Stimulated activated CD4-positive, alpha-beta T cell treated with anti-CD3 and anti-CD28 coated beads, Interleukin-15, amount 100 ng/mL, for 24 hours (primary cell): ENCODE measurements around the gene SIRT5.

Experiments used
- DNase-seq: peaks from one replicate; pipeline ENCODE4 v3.0.0-alpha.2; 2020

SIRT5 gene

DNA sequence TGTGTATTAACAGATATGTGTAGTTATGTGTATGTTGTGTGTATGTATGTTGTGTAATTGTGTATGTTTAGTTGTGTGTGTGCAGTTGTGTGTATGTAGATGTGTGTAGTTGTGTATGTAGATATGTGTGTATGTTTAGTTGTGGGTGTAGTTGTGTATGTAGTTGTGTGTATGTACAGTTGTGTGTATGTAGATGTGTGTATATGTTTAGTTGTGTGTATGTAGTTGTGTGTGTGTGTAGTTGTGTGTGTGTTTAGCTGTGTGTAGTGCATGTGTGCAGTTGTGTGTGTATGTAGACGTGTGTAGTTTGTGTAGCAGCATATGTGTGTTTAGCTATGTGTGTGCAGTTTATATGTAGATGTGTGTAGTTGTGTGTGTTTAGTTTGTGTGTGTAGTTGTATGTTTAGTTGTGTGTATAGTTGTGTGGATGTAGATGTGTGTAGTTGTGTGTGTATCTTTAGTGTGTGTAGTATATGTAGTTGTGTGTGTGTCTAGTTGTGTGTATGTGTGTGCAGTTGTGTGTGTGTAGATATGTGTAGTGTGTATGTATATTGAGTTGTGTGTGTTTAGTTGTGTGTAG lies 16.3 kb downstream of the SIRT5 start:
- no peak for DNase-seq

DNA sequence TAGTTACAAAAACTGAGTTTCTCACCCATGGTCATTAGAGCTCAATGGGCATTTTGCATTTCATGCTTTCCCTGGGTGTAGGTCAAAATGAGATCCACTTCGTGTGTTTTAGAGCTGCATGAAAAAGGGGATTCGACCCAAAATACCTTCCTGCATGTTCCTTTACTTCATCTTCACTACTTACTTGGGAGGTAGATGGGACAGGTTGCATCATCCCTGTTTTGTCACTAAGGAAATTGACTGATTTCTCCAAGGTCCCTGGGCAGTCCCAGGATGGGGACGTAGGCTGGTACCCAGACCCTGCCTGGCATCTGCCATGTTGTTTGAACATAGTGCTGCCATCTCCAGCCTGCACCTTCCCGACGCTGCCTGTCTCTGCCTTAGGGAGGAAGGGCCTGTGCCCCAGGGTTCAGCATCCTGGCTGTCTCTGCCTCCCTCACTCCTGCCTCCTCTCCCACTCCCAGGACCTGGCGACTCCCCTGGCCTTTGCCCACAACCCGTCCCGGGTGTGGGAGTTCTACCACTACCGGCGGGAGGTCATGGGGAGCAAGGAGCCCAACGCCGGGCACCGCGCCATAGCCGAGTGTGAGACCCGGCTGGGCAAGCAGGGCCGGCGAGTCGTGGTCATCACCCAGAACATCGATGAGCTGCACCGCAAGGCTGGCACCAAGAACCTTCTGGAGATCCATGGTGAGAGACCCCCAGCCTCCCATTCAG lies 17.0 kb downstream of the SIRT5 start:
- no peak for DNase-seq

DNA sequence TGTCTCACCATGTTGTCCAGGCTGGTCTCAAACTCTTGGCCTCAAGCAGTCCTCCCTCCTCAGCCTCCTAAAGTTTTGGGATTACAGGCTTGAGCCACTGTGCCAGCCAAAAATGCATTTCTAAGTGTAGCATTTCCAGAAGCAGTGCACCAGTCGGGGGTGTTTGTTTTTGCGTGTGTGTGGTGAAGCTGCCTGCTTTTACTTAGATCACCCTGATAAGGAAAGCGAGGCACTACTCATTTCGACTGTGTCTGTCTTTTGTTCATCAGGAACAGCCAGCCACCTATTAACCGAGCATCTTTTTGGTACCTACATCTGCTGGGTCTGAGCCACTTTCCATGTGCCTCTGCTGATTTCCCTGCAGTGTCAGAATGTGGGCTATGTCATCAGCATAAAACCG lies 18.7 kb downstream of the SIRT5 start:
- DNase-seq, result no peak

DNA sequence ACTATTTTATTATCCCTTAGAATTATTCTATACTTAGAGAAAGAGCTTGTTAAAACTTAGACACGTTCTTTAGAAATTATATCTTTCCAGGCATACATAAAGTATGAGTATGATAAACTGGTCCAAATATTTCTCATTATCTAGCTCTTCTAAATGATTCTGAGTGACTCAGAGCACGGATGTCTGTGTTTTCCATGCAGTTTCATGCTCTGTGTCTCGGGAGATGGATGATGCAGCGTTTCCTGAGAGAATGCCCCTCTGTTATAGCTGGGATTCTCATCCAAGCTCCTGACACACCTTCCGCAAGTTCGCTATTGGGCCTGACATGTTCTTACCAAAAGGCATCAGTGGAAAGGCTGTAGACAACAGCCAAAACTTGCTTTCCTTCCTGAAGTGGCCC lies 19.3 kb downstream of the SIRT5 start:
- DNase-seq, result no peak

GRCh38 chr6:13597073-13597472 lies 22.7 kb downstream of the SIRT5 start:
- DNase-seq, result no peak

- DNase-seq, result no peak
These were observed 25.6 kb downstream of the SIRT5 start for GRCh38 chr6:13600036-13600435.

GRCh38 chr6:13604135-13604534 lies 29.7 kb downstream of the SIRT5 start:
- no peak for DNase-seq

DNA sequence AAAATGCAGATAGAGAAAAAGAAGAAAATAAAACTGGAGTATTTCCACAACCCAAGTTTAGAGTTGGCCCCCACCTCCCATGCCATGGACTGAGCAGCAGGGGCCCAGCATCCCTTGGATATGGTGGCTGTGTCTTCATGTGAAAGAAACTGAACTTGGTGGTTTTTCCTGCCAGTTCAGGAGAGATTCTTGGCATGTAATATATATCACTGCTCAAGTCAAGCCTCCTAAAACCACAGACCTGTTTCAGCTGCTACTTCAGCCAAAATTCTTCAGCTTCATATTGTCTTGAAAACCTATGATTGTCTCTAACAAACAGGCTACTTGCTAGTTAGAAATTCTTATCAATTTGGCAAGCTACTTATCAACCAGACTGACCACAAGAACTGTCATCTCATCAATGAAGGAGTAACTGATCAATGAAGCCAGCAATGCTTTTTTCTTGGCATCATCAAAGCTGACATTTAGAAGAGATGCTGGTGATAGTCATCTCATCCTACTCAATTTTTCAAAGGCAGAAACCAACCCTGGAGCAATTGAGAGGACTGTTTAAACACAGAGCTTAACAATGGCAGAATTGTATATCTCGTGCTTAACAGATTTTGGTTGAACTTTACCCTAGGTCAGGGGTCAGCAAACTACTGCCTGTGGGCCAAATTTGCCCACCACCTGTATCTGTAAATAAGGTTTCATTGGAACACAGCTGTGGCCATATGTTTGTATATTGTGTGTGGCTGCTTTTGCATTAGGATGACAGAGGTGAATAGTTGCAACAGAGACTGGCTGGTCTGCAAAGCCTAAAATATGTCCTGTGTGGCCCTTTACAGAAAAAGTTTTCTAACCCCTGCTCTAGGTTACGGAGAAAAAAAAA lies 30.4 kb downstream of the SIRT5 start:
- DNase-seq, result no peak

- DNase-seq, result no peak
These were observed 31.2 kb downstream of the SIRT5 start for GRCh38 chr6:13605634-13606033.

DNA sequence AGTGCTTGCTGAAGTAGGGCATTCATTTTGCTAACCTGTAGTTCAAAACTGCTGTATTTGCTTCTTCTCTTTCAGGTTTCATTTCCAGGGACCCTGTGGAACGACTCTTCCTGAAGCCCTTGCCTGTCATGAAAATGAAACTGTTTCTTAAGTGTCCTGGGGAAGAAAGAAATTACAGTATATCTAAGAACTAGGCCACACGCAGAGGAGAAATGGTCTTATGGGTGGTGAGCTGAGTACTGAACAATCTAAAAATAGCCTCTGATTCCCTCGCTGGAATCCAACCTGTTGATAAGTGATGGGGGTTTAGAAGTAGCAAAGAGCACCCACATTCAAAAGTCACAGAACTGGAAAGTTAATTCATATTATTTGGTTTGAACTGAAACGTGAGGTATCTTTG lies 37.3 kb downstream of the SIRT5 start:
- DNase-seq, result no peak

DNA sequence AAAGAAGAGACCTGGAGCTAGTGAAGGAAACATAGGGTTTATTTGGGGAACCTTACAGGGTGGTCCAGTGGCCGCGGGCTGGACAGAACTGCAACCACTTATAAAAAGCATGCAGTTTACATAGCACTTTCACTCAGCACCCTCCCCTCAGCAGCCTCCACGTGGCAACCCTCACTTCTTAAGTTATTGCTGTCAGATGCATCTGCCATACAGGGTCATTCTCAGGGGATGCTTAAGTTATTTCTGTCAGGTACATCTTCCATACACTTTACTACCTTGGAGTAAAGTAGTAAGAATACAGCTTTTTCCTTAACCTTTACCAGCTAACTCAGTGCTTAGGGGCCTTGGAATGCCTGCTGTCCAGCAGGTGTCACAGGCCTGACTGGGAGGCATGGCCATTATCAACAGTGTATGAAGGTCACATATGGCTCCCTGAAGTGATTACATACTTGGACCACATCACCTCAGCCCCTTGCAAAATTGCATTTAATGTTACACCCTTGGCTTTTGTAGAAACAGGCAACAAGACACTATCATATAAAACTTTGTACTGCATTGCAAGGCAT lies 38.7 kb downstream of the SIRT5 start:
- no peak for DNase-seq

DNA sequence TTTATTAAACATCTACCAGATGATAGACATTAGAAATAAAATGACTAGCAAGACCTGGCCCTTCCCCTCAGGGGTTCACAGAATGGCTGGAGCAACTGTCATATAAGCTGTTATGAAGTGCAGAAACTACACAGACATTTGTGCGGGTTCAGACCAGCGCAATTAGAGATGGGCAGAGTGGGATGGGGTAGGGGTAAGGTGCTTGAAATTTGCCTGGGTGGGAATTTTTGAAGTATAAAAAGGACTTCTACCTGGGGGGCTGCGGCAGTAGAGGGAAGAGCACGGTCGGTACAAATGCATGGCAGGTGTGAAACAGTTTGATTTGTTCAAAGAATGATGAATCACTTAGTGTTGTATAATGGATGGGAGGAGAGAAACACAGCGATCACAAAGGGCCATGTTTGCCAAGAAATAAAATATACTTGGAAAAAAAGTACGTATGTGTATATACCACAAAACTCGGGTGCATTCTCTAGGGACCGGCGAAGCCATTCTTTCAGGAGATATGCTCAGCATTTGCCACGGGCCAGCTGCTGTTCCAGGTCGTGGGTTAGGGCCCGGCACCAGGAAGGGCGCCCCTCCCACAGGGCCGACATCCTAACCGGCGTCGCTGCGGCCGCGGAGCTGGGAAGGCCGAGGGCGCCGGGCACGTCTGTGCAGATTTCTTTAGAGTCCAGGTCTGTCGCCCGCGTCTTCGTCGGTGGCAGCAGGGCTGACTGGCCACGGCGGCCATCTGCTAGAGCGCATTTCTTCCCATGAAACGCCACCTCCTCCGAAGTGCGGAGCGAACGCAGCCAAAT lies 39.9 kb downstream of the SIRT5 start:
- peak; percentile 17 for DNase-seq

- DNase-seq, result peak; percentile 99
These were observed 40.8 kb downstream of the SIRT5 start, which contains the start of gene NOL7 for GRCh38 chr6:13614926-13615791. Gene NOL7 (plus strand): TSS chr6:13615335. CDS start chr6:13615359, 24 bp downstream.

DNA sequence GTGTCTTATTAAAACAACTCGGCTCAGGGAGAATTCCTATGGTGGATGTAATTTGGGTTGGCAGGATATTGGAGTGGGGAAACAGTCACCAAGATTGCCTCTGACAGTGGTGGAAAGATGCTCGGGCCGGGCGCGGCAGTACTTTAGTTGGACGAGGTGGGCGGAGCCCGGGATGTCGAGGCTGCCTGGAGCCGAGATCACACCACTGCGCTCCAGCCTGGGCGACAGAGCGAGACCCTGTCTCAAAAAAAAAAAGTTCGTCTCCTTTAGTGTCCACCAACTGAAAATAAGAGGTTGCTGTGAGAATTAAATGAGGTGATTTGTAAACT lies 41.4 kb downstream of the SIRT5 start:
- DNase-seq, result peak; percentile 67

DNA sequence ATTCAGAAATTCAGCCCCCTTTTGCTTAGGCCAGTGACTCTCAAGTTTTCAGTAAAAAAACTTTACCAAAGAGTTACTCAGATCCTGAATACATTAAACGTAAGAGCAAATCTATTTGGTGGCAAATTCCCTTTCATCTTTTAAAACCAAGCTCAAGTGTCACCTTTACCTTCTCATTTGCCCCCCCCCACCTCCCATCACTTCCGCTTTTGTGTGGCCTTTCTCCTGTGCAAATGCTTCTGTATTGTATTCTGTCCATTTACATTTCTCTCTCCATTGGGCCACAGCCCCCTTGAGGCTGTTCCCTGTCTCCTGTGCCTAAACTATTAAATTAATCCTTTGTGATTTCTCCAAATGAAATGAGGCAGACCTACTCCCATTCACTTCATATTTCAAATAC lies 42.7 kb downstream of the SIRT5 start:
- no peak for DNase-seq

DNA sequence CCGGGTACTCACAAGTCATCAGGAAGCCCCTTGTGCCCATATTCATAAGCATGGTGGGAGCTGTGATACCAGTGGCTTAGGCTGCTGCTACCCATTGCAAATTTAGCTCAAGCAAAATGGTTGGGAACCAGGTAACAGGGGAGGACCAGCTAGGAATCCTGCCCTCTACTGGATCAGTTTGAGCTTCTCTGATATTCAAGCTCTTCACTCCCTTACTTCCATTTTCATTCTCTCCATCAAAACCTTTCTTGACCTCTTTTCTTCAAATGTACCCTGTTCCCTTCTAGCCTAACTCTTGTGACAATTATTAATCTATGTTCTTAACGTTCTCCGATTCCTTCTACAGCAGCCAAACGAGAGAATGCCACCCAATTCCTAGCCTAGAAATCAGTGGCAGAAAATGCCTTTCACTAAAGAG lies 50.5 kb downstream of the SIRT5 start:
- DNase-seq, result peak; percentile 20

DNA sequence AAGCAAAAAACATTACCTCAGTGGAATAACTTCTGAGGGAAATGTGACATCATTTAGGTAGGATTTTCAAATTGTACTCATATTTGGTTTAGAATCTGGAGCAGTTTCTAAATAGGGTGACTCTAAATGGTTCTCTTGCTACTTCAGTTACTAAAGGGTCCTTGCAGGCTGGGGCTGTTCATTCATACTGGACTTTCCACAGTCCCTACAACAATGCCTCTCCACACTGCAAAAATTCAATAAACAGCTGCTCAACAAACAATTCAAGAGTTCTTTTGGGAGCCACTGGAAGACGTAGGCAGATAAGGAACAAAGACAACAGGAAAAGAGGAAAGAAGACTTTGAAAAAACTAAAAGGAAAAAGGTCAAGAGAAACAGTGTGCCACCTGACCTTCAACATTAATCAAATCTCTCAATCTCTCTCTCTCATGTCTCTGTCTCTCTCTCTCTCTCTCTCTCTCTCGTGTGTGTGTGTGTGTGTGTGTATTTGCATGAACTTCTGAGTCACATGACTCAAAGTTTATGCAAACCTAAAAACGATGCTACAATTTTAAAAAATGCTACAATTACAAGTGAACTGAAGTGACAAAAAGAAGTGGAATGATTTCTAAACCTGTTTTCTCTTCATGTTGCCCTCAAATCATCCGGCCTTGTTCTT lies 55.2 kb downstream of the SIRT5 start:
- no peak for DNase-seq

DNA sequence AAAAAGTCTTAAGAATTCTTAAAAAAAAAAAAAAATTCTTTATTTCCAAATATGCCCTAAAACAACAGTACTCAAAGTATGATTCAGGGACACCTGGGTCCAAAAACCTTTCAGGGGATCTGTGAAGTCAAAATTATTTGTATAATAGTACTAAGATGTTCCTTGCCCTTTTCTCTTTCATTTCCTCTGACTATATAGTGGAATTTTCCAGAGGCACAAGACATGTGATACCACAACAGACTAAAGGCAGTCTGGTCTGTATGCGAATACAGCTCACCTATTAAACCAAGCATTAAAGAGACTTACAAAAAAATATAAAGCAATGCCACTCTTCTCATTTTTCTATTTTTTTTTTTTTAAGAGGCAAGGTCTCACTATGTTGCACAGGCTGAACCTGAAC lies 56.1 kb downstream of the SIRT5 start:
- DNase-seq, result no peak

DNA sequence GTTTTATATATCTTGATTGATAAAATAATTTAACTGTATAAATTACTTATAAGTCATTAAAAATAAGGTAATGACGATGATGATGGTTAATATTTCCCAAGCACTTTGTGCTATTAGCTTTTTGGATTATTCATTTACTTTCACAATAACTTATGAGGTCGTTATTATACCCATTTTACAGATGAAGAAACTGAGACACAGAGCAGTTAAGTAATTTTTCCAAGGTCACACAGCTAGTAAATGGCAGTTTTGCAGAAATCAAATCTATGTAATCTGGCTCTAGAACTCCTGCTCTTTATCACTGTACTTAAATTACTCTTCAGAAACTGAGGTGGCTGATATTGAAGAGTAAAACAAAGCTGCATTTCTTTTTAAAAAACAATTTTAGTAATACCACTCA lies 58.9 kb downstream of the SIRT5 start:
- DNase-seq, result no peak

- DNase-seq, result no peak
These were observed 61.7 kb downstream of the SIRT5 start for GRCh38 chr6:13635948-13636658.

DNA sequence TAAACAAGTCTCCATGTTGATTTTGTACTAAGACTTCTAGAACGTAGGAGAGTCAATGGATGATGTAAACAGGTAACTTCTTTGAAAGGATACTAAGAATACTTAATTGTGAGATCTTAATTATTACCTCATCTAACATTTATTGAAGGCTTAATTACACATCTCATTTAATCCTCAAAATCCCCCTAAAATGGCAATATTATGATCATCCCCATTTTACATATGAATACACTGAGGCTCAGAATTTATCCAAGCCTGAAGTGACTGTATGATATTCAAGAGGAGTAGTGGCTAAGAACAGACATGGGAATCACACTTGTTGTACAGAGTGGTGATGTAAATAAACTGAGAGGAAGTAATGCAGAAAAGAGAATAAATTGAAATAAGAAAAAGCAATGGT lies 63.6 kb downstream of the SIRT5 start:
- DNase-seq, result no peak
